HG03469 (cell line): Measurements from ENCODE around the gene PAFAH1B1.
A peak's percentile ranks its signal among the peaks of the same experiment; 100 is the strongest.

Experiments
- ATAC-seq: cut with Tn5 transposase; IDR thresholded peaks from one replicate; pipeline ENCODE4 v1.9.1; 2021; ENCODE audit warnings: mild to moderate bottlenecking, moderate library complexity, moderate number of reproducible peaks; ENCODE audit not compliant: unreplicated experiment

PAFAH1B1 gene

GRCh38 chr17:2701161-2701995 lies 107.9 kb downstream of the PAFAH1B1 start:
- ATAC-seq = no peak

GRCh38 chr17:2701996-2702741 lies 108.7 kb downstream of the PAFAH1B1 start:
- no peak for ATAC-seq

- no peak for ATAC-seq
Measured at GRCh38 chr17:2703181-2703580, 109.7 kb downstream of the PAFAH1B1 start.

GRCh38 chr17:2703606-2704005 lies 110.2 kb downstream of the PAFAH1B1 start:
- no peak for ATAC-seq

- ATAC-seq = no peak
Measured at GRCh38 chr17:2704031-2704889, 110.8 kb downstream of the PAFAH1B1 start.

- ATAC-seq = no peak
Measured at GRCh38 chr17:2704890-2705248, 111.4 kb downstream of the PAFAH1B1 start.

GRCh38 chr17:2705263-2705662 lies 111.8 kb downstream of the PAFAH1B1 start:
- no peak for ATAC-seq

- no peak for ATAC-seq
Measured at GRCh38 chr17:2705888-2706795, 112.7 kb downstream of the PAFAH1B1 start.

GRCh38 chr17:2706911-2707510 lies 113.6 kb downstream of the PAFAH1B1 start:
- no peak for ATAC-seq

GRCh38 chr17:2707721-2708584 lies 114.5 kb downstream of the PAFAH1B1 start:
- no peak for ATAC-seq

- no peak for ATAC-seq
Measured at GRCh38 chr17:2708585-2709182, 115.2 kb downstream of the PAFAH1B1 start.

GRCh38 chr17:2709183-2709661 lies 115.8 kb downstream of the PAFAH1B1 start:
- ATAC-seq = no peak

GRCh38 chr17:2710071-2710802 lies 116.8 kb downstream of the PAFAH1B1 start:
- ATAC-seq = no peak

GRCh38 chr17:2710803-2711607 lies 117.6 kb downstream of the PAFAH1B1 start:
- no peak for ATAC-seq

- ATAC-seq = peak; percentile 46
Measured at GRCh38 chr17:2711608-2712299, 118.3 kb downstream of the PAFAH1B1 start, which contains the start of gene CLUH. Gene CLUH (minus strand): TSS chr17:2711764. CDS start chr17:2711661, 103 bp downstream.
